Measurements from ENCODE around the gene CCT7.

Gene CCT7

DNA sequence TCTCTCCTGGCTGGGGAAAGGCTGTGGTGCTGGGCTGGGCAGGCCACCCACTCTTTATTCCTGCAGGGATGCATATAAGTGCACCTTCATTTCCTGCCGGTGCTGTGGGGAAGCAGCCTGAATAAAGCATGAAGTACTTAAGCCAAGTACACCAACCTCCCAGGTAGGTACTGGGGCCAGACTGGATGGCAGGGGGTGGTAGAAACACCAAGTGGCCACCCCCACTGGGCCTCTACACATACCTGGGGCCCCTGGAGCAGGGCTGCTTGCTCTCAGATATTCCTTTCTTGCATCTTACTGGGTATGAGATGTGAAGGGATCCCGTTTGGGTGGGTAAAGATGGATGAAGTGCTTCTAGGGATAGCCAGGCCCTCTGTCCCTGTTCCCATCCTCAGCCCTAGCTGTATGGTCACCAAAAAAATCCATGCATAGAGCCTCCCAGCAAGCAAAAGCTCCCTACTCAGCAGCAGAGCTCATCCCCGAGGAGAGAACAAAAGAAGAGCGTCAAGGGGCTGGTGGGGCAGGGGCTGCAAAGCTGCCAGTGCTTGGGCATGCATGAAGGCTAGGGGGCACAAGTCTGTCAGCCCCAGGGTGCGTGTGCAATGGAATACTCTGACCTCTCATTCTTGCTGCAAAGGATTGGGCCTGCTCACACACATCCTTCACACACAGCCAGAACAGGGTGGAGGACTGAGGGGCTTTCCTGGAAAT lies 22.0 kb downstream of the CCT7 start:
- TF ChIP-seq TEAD4 (IDR thresholded peaks at IDR 0.05), result no peak
- no peak for TF ChIP-seq REST (IDR thresholded peaks at IDR 0.05; ENCODE audit: low read depth)
- no peak for TF ChIP-seq FOXM1 (IDR thresholded peaks at IDR 0.05; ENCODE audit: borderline replicate concordance, low read depth)
- TF ChIP-seq USF1 (IDR thresholded peaks at IDR 0.05), result no peak
- no peak for TF ChIP-seq TAF1 (IDR thresholded peaks at IDR 0.05; ENCODE audit: low read depth)
- no peak for TF ChIP-seq NFIC (IDR thresholded peaks at IDR 0.05)
- TF ChIP-seq CEBPB (IDR thresholded peaks at IDR 0.05), result no peak
- TF ChIP-seq MAX (IDR thresholded peaks at IDR 0.05), result no peak
- TF ChIP-seq YY1 (IDR thresholded peaks at IDR 0.05; ENCODE audit: low read depth), result no peak
- no peak for TF ChIP-seq EGR1 (IDR thresholded peaks at IDR 0.05)
- TF ChIP-seq TCF12 (IDR thresholded peaks at IDR 0.05; ENCODE audit: low read depth), result no peak
- no peak for TF ChIP-seq CREB1 (IDR thresholded peaks at IDR 0.05; ENCODE audit: low read depth)
- no peak for TF ChIP-seq ZBTB7A (IDR thresholded peaks at IDR 0.05; ENCODE audit: low read depth)
- no peak for TF ChIP-seq EP300 (IDR thresholded peaks at IDR 0.05; ENCODE audit: borderline replicate concordance)
- no peak for TF ChIP-seq RAD21 (IDR thresholded peaks at IDR 0.05; ENCODE audit: low read depth)

DNA sequence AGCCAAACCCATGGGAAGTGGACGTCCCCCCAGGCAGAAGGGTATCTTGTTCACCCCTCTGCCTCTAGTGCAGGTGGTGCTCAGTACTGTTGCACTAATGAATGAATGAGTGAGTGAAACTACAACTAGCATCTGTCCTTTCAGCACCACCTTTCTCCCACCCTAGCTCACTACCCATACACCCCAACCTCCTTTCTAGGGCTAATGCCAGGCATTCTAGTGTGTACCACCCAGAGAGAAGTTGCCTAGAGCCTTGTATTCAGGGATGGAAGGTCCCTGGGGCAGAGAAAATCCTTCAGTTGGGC lies 22.5 kb downstream of the CCT7 start:
- TF ChIP-seq RAD21 (IDR thresholded peaks at IDR 0.05; ENCODE audit: low read depth) (no peak), MAX (IDR thresholded peaks at IDR 0.05) (no peak), CREB1 (IDR thresholded peaks at IDR 0.05; ENCODE audit: low read depth) (no peak), REST (IDR thresholded peaks at IDR 0.05; ENCODE audit: low read depth) (no peak), NFIC (IDR thresholded peaks at IDR 0.05) (no peak), FOXM1 (IDR thresholded peaks at IDR 0.05; ENCODE audit: borderline replicate concordance, low read depth) (no peak), TAF1 (IDR thresholded peaks at IDR 0.05; ENCODE audit: low read depth) (no peak)

DNA sequence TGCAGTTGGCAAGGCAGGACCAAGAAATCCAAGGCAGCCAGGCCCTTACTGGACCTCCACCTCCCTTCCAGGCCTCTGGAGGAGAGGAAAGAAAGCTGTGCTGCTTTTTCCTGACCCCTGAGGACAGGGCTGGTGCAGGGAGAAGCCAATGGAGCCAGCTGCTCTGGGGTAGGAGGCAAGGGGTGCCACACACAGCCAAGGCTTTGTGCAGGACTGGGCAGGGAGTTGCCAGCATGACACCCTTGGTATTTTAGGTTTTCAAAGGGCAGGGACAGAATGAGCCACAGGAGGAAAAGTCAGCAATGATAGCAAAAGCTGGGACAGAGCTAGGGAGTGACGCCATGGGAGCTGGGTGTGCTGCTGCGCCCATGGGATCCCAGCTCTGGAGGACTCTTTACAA lies 22.9 kb downstream of the CCT7 start:
- TF ChIP-seq CREB1 (IDR thresholded peaks at IDR 0.05; ENCODE audit: low read depth) (no peak), TCF12 (IDR thresholded peaks at IDR 0.05; ENCODE audit: low read depth) (no peak), USF1 (IDR thresholded peaks at IDR 0.05) (no peak), ZBTB7A (IDR thresholded peaks at IDR 0.05; ENCODE audit: low read depth) (no peak), FOXM1 (IDR thresholded peaks at IDR 0.05; ENCODE audit: borderline replicate concordance, low read depth) (no peak), CEBPB (IDR thresholded peaks at IDR 0.05) (no peak), REST (IDR thresholded peaks at IDR 0.05; ENCODE audit: low read depth) (no peak), MAX (IDR thresholded peaks at IDR 0.05) (no peak), RAD21 (IDR thresholded peaks at IDR 0.05; ENCODE audit: low read depth) (no peak)

- TF ChIP-seq TCF12 (IDR thresholded peaks at IDR 0.05; ENCODE audit: low read depth) (no peak), CREB1 (IDR thresholded peaks at IDR 0.05; ENCODE audit: low read depth) (no peak), EGR1 (IDR thresholded peaks at IDR 0.05) (no peak), REST (IDR thresholded peaks at IDR 0.05; ENCODE audit: low read depth) (no peak)
Measured at GRCh38 chr2:73257425-73258125, 23.5 kb downstream of the CCT7 start.

All from Ishikawa (cell line).